IPS-18c (cell line): Measurements from ENCODE around the gene KDM1B.

Experiments
- H3K4me3 ChIP-seq: 2 replicates; pipeline ENCODE4 v1.7.0; 2013; ENCODE audit warnings: low read depth, mild to moderate bottlenecking, low read length, moderate library complexity; ENCODE audit not compliant: insufficient read depth
- H3K9me3 ChIP-seq: one replicate; pipeline ENCODE4 v1.6.1; 2013; ENCODE audit warnings: mild to moderate bottlenecking, low read length, moderate library complexity; ENCODE audit not compliant: control insufficient read depth, insufficient read depth

KDM1B gene

GRCh38 chr6:18240230-18240629 is 85.0 kb downstream of the KDM1B start:
- Histone ChIP-seq H3K4me3 (no peak overlapping the region), H3K9me3 (no peaks in the 10 kb centered on the region)

GRCh38 chr6:18241208-18242038 is 86.2 kb downstream of the KDM1B start:
- H3K9me3 ChIP-seq: no peaks in the 10 kb centered on the region
- no peak overlapping the region for H3K4me3 ChIP-seq

- H3K4me3 ChIP-seq: no peak overlapping the region
- H3K9me3 ChIP-seq: no peaks in the 10 kb centered on the region
These were observed 87.0 kb downstream of the KDM1B start for GRCh38 chr6:18242062-18242851.

GRCh38 chr6:18243302-18243893 is 88.2 kb downstream of the KDM1B start:
- Histone ChIP-seq H3K4me3 (no peak overlapping the region), H3K9me3 (no peaks in the 10 kb centered on the region)

GRCh38 chr6:18244251-18244650 is 89.0 kb downstream of the KDM1B start:
- no peaks in the 10 kb centered on the region for H3K9me3 ChIP-seq
- no peak overlapping the region for H3K4me3 ChIP-seq

- Histone ChIP-seq H3K9me3 (no peaks in the 10 kb centered on the region), H3K4me3 (no peak overlapping the region)
These were observed 89.9 kb downstream of the KDM1B start for GRCh38 chr6:18245079-18245478.

- Histone ChIP-seq H3K4me3 (no peak overlapping the region), H3K9me3 (no peaks in the 10 kb centered on the region)
These were observed 90.4 kb downstream of the KDM1B start for GRCh38 chr6:18245642-18246041.

GRCh38 chr6:18246205-18246604 is 91.0 kb downstream of the KDM1B start:
- Histone ChIP-seq H3K4me3 (no peak overlapping the region), H3K9me3 (no peaks in the 10 kb centered on the region)

GRCh38 chr6:18247002-18247401 is 91.8 kb downstream of the KDM1B start:
- no peaks in the 10 kb centered on the region for H3K9me3 ChIP-seq
- H3K4me3 ChIP-seq: no peak overlapping the region

- H3K9me3 ChIP-seq: no peaks in the 10 kb centered on the region
- H3K4me3 ChIP-seq: no peak overlapping the region
These were observed 93.5 kb downstream of the KDM1B start for GRCh38 chr6:18248698-18249097.

GRCh38 chr6:18249271-18249670 is 94.0 kb downstream of the KDM1B start:
- no peaks in the 10 kb centered on the region for H3K9me3 ChIP-seq
- H3K4me3 ChIP-seq: no peak overlapping the region

GRCh38 chr6:18253635-18254034 is 98.4 kb downstream of the KDM1B start:
- H3K9me3 ChIP-seq: no peaks in the 10 kb centered on the region
- no peak overlapping the region for H3K4me3 ChIP-seq

GRCh38 chr6:18254793-18255192 is 99.6 kb downstream of the KDM1B start:
- no peak overlapping the region for H3K4me3 ChIP-seq

GRCh38 chr6:18259675-18260447 is 104.6 kb downstream of the KDM1B start:
- Histone ChIP-seq H3K4me3 (no peak overlapping the region), H3K9me3 (no peaks in the 10 kb centered on the region)

More at GRCh38 chr6:18254793-18255192, 99.6 kb downstream of the KDM1B start:
- H3K9me3 ChIP-seq: no peaks in the 10 kb centered on the region

GRCh38 chr6:18260448-18261106 is 105.4 kb downstream of the KDM1B start:
- H3K4me3 ChIP-seq: no peak overlapping the region
- H3K9me3 ChIP-seq: no peaks in the 10 kb centered on the region

GRCh38 chr6:18261877-18262276 is 106.7 kb downstream of the KDM1B start:
- H3K9me3 ChIP-seq: no peaks in the 10 kb centered on the region
- peak overlapping the region; percentile 93; the same call in 1 of the 2 replicates for H3K4me3 ChIP-seq
